ENCODE data around the gene ASB1.

ASB1 gene

GRCh38 chr2:238426568-238427434 is at the start of gene ASB1:
Gene ASB1, plus strand, starts transcription at chr2:238426927. Its CDS starts 144 bp downstream, at chr2:238427071.
- DNase-seq = peak; percentile 85 to 89

- DNase-seq = no peak
These were observed 48.3 kb upstream of the ASB1 start for GRCh38 chr2:238378230-238379095.

- peak; percentile 22 to 33 for DNase-seq
These were observed 47.5 kb upstream of the ASB1 start for GRCh38 chr2:238379096-238379810.

- no peak for DNase-seq
These were observed 46.4 kb upstream of the ASB1 start for GRCh38 chr2:238380336-238380735.

GRCh38 chr2:238380785-238381184 is 45.9 kb upstream of the ASB1 start:
- DNase-seq = no peak

GRCh38 chr2:238381341-238382115 is 45.2 kb upstream of the ASB1 start:
- DNase-seq = no peak

- DNase-seq = no peak
These were observed 44.3 kb upstream of the ASB1 start for GRCh38 chr2:238382381-238382781.

- DNase-seq = no peak
These were observed 43.6 kb upstream of the ASB1 start for GRCh38 chr2:238383135-238383534.

GRCh38 chr2:238383743-238384380 is 42.9 kb upstream of the ASB1 start:
- DNase-seq = no peak

- no peak for DNase-seq
These were observed 39.4 kb upstream of the ASB1 start for GRCh38 chr2:238387332-238387731.

- DNase-seq = no peak
These were observed 37.9 kb upstream of the ASB1 start for GRCh38 chr2:238388794-238389193.

GRCh38 chr2:238389988-238390589 is 36.6 kb upstream of the ASB1 start:
- DNase-seq = no peak

GRCh38 chr2:238391042-238391689 is 35.6 kb upstream of the ASB1 start:
- no peak for DNase-seq

GRCh38 chr2:238396663-238397062 is 30.1 kb upstream of the ASB1 start:
- no peak for DNase-seq

GRCh38 chr2:238397356-238397755 is 29.4 kb upstream of the ASB1 start:
- no peak for DNase-seq

- no peak for DNase-seq
These were observed 28.1 kb upstream of the ASB1 start for GRCh38 chr2:238398577-238398976.

- no peak for DNase-seq
These were observed 27.6 kb upstream of the ASB1 start for GRCh38 chr2:238399094-238399493.

- no peak for DNase-seq
These were observed 25.2 kb upstream of the ASB1 start for GRCh38 chr2:238401551-238401950.

- no peak for DNase-seq
These were observed 22.9 kb upstream of the ASB1 start for GRCh38 chr2:238403632-238404405.

Measured in activated CD4-positive, alpha-beta T cell treated with anti-CD3 and anti-CD28 coated beads, Interleukin-2, amount 50 U/mL, for 48 hours (primary cell).